IPS DF 19.7 (cell line): ENCODE measurements around the gene ADD3.
"Not testable (repeated sequence)": the region's sequence is repeated elsewhere in the genome, so short reads cannot be mapped to it uniquely, and the experiment has no call there.

Experiments used
- DNase-seq: peaks from one replicate; pipeline ENCODE4 v3.0.0-alpha.2; 2013; ENCODE audit warnings: low read depth, low spot score

ADD3 gene

DNA sequence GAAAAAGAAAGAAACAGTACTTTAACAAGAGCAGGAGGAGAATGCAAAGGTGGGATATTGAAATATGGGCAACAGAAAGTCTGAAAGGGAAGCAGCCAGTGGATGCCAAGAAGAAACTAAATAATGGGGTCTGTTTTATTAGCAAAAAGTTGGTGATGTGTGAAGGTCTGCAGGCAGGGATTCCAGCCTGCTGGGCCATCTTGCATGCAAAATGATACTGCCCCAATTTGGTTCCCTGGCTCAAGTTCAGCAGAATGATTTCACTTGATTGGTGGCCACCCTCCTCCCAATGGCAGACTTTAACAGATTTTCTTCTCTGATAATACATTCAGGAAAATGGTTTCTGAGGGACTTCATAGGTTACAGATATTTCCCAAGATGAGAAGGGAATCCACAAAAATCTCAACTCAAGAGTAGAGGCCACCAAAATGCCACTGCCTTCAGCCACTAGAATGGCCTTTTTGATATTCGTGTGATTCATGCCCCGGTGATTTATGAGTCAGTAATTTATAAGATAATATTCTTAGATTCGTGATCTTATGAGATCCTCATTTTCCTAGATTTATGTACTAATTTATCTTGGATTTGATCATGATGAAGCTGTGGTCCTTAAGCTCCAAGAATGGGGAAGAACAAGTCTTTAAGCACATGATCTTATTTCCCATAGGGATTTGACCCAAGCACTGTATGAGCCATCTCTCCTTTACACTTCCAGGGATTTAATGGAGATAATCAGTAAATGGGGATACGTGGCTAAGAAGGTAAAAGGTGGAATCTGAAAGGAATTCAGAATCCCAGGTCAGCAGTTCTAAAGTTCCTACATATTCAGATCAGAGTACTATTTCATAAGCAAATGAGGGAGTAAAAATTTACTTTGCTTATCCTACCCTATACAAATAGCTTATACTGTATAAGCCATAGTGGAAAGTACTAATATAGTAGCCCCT lies 32.3 kb upstream of the ADD3 start:
- no peak for DNase-seq

DNA sequence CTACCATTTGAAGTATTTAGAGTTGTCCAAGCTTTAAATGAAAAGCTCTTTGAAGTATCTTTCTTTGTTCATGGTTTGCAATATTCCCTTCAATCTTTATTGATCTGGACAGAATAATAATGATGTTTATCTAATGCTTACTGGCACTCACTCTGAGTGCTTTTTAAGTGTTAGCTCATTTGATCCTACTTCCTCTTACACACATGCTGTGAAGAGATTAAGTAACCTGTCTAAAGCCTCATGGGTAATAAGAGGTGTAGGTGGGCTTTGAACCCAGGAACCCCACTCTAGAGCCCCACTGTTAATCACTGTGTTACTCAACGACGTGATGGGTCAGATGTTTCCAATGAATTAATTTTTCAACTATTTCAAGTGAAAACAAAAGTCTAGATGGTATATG lies 31.1 kb upstream of the ADD3 start:
- no peak for DNase-seq

DNA sequence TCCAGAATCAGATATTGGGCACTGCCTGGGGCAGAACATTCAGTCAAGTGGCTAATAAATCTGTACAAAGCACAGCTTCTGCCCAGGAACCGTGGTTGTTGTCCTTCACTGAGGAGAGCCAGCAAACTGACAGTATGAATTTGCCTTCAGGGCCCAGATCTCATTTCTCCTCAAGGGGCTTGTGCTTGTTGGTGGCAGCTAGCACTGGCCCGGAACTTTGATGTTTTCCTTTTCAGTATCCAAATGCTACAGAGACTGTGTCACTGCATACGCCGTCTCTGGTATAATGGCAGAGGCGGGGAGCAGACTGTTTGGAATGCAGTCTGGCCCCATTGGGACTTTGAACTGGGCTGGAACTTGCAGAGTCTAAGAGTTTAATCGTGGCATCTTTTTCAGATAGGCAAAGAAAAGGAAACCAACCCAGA lies 30.4 kb upstream of the ADD3 start:
- no peak for DNase-seq

DNA sequence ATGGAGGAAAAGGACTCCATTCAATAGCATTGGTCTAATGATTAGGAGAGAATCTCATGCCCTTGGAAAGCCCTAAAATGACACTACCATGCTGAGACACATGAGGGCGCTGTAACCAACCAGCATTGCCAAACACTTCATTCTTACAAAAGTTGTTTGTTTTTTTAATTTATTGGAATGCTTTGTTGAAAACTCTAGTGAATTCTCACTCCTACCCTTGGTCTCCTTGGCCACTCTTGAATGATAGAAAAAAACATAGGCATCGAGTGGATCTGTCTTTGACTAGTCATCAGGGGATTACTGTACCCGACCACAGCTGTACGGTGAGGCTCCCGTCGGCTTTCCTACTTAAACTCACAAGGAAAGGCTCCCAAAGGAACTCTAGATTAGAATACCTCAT lies 29.3 kb upstream of the ADD3 start:
- DNase-seq, result no peak

DNA sequence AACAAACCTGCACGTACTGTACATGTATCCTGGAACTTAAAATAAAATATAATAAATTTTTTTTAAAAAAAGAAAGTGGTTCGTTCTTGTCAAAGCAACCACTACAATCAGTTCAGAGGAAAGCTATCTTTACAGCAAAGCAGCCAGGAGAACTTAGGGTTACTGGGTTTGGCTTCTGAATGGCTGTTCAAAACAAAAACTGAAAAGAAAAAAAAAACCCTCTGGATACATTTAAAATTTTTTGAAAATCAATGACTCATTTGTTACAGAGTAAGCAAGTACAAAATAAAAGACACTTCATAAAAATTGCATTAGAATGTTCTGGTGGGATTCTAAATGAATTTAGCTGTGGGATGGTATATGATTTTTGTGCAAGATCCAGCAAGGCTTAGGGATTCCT lies 28.6 kb upstream of the ADD3 start:
- no peak for DNase-seq

DNA sequence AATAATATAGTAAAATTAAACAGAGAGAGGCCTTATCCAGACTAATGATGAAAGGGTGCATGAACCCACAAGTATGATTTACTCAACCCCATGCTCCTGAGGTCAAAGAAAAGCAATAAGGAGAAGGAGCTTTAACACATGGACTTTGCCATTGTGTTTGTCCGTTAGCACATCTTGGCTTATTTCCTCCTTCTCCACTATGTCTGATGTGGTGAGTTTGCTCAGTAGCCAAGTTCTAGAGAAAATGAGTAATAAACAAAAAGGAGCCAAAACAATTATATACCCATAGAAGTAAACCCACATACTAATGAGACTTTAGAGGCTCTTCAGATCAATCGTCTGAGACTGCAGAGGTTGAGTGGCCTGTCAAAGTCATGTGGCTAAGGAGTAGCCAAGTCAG lies 26.1 kb upstream of the ADD3 start:
- no peak for DNase-seq

DNA sequence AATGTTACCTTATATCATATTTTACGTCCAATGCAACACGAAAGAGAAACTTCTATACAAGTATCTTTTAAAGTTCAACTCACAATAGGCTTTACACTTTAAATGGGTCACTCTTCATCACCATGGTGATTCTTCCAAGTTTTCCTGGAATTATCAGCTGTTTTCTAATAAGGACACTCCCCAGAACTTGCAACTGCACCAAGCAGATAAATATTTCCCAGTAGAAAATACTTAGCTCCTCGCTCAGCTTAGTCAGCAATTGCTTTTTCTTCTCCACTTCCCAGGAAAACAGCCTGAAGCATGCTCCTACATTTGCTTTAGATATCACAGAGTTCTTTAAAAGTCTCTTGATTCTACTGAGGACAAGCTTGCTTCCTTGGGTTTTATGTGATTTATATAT lies 25.7 kb upstream of the ADD3 start:
- DNase-seq, result no peak

DNA sequence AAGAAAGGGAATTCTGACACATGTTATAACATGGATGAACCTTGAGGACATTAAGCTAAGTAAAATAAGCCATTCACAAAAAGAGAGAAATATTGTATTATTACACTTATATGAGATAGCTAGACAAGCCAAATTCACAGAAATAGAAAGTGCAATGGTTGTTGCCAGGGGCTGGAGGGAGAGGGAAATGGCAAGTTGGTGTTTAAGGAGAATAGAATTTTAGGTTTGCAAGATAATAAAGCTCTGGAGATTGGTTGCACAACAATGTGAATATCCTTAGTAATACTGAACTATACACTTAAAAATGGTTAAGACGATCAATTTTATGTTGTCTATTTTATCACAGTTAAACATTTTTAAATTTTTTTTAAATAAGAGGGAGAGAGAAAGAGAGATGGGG lies 25.0 kb upstream of the ADD3 start:
- DNase-seq, result no peak

DNA sequence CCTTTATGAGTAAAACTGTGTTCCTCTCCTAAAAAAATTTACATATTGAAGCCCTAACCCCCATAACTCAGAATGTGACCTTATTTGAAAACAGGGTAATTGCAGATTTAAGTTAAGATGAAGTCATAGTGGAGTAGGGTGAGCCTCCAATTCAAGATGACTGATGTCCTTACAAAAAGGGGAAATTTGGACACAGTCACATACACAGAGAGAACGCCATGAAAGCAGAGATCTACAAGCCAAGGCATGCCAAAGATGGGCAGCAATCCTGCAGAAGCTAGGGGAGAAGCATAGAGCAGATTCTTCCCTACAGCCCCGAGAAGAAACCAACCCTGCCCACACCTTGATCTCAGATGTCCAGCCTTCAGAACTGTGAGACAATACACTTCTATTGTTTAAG lies 23.8 kb upstream of the ADD3 start:
- no peak for DNase-seq

DNA sequence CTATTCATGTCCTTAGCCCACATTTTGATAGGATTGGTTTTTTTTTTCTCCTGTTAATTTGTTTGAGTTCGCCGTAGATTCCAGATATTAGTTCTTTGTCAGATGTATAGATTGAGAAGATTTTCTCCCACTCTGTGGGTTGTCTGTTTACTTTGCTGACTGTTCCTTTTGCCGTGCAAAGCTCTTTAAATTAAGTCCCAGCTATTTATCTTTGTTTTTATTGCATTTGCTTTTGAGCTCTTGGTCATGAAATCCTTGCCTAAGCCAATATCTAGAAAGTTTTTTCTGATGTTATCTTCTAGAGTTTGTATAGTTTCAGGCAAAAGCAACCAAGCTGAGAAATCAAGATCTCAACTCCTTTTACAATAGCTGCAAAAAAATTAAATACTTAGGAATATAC lies 22.0 kb upstream of the ADD3 start:
- DNase-seq, result not testable (repeated sequence)

DNA sequence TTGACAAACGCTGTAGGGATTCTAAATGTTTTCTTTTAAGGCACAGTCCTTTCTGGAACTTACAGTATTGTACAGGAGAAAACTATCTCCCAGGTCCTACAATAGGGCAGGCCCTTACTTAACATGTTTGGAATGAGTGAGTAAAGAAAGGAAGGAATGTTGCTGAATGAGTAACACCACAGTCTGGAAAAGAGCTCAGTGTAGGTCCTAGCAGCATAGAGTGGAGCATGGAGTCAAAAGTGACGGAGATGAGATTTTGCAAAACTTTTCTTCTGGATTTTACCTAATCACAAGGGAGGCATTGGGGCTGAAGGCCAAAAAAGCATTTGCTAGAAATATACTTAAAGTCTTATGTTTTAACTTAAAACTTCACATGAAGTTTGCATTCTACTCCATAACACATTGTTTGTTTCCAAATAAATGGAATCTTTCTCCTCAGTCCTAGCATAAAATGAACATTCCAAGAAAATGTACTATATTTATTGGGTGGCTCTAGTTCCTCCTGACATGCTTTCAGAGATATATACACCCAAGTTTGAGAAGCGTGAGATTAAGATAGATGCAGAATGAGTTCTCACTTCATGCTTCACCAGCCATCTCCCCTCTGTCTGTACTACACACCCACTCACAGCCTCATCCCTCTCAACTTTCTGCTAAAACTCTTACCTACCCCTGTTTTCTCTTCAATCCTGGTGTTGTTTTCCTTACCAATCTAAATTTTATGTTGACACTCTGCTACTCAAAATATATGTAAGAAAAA lies 20.2 kb upstream of the ADD3 start:
- DNase-seq, result no peak

DNA sequence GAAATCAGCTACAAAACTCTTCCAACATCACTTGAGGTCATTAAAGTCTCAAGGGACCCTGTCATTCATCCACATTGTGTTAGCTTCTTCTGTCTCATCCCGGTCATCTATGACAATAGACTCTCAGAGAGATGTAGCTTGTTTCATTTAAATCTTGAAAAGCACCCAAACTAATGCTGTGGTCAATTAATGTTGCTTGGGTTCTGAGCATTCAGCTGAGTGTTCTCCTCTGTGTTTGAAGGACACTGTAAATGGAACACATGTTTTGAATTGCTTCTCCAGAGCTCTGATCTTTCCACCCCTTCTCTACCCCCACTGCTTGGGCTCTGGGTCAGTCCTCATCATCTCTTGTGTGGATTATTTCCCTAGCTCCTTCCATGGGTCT lies 19.6 kb upstream of the ADD3 start:
- DNase-seq, result no peak

DNA sequence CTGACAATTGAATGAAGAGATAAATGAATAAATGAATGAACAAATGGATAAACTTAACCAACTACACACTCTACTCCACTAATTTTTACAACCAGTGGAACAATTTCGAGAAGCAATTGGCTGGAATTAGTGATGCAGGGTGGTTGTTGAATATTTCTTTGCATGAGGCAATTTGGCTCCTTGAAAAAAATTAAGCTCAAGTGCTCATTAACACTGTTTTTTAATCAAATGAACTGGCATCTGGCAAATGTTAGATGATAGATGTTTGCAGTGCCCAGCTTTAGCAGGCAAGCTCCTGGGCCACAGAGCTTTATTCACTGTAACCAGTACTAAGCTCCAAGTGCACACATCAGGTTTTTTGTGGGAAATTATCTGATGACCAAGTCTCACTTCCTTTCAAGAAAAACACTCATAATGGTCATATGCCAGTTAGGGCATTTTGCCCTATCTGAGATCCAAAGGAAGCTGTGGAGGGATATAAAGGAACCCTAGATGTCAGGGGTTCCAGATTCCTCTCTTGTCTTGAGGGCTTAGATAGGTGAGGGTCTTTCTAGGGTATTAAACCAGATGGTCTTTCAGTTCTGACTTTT lies 16.4 kb upstream of the ADD3 start:
- no peak for DNase-seq

DNA sequence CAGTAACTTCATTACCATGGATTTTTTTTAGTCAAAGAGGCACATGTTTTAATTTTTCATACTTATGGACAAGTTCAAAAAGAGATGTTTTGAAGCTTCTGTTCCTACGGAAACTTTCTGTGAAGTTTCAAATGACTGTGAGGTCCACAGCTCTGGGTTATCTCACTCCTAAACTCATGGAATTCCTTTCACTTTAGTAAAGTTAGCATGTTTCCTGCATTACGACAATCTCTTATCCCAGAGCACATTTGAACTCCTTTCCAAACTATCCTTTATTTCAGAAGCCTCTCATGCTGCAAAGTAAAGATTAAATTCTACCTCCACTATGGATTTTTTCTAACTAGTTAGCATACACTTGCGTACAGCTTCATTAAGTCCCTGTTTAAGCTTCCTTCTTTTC lies 15.3 kb upstream of the ADD3 start:
- no peak for DNase-seq

DNA sequence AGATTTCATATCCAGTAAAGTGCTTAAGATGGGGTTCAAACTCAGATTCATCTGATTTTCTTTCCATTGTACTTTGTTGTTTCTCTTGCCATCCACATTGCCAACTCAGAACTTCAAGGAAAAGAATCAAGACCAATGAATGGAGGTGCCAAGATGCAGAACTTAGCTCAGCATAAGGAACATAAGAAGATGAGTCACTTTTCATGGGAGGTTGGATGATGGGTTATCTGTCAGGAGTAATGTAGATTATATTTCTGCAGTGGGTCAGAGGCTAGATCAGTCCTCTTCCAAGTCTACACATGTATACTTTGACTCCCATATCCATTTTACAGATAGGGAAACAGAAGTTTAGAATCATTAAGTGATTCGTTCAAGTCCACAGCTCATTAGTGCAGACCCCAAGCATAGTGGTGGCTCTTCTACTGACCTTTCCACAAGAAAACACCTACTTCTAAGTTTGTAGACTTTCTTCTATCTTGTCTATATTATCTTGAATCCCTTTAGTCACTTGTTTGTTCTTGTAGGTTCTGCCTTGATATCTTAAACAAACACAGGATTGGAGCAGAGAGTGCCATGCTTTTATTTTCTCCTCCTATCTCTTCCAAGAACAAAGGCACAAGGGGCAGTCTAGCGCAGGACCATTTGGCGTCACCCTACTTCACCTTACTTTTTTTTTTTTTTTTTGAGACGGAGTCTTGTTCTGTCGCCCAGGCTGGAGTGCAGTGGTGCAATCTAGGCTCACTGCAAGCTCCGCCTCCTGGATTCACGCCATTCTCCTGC lies 14.0 kb upstream of the ADD3 start:
- no peak for DNase-seq

DNA sequence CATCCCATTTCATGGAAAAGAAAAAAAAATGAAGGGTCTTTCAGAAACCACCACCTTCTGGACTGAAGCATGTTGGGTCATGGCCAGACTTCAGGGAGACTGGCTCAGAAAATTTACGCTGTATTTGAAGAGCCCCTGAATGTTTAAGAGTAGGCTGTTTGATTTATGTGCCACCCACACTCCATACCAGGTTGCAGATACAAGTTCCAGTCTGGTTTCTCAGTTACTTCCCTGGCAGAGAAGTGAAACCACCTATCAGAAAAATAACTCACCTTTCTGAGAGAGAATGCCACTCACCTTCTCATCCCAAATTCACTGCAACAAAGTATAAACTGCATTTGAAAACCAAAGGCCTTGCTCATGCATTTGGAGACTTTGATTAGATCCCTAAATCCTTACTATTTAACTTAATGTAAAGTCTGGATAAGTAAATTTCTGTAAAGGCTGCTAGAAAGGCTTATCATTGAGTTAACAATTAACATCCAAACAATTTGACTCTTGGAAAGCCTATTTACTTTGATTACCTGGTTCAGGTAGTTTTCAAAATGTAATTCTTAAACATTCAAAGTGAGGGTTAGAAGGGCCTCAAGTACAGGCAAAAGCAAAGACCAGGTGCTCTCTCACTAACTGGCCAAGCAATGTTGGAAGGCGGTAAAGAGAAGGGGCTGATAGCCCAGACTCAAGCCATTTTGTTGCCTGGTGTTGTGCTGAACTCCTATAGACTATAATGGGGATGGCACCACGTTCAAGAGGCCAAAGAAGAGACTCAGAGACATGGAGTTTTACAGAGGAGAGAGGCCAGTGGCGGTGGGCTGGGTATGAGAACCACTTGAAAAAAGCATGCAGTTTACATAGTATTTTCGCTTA lies 12.8 kb upstream of the ADD3 start:
- DNase-seq, result no peak

DNA sequence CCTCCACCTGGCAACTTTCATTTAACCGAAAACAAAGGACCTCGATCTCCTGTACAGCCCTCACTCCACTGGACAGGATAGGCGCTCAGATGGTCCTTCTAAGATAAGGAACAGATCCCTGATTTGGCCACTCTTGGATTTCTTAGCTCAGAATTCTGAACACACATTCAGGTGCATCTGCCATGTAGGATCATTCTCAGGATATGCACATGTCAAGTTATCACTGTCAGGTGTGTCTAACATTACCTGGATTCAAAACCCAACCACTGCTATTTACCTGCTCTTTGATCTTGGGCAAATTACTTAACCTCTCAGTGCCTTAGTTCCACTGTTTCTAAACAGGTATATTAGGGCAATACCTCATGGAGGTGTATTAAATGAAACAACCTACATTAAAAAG lies 12.2 kb upstream of the ADD3 start:
- DNase-seq, result no peak

DNA sequence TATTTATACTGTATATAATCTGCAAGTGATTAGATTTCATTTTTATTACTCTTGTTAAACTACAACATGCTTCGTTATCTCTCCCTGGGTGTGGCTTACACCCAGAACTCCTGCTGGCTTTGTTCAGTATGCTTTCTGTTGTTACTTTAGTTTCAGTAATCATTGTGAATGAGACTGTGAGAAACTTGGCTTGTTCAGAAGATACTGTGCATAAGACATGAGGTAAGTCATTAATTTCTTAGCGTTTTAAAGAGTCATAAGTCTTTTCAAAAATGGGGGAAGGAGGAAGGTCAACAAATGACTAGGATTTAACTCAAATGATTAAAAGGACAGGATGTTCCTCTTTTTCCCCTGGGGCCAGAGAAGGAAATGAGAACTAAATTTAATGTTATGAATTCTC lies 11.6 kb upstream of the ADD3 start:
- DNase-seq, result no peak

DNA sequence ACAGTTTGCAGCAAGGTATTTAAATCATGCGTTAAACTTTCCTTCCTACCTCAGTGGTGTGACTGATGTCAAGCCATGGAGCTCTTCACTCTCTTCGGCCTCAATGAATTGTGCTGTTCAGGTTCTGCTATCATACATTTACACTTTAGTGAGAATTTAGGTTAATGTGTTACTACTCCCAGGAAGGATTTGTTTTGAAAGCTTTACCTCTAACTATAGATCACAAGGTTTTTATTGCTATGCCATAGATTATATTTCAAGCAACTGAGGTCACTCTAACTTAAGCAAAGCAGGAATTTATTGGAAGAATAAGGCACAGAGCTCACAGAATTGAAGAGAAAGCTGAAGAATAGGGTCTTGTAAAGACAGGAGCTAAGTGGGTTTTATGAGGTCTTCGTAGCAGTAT lies 11.0 kb upstream of the ADD3 start:
- DNase-seq, result no peak

DNA sequence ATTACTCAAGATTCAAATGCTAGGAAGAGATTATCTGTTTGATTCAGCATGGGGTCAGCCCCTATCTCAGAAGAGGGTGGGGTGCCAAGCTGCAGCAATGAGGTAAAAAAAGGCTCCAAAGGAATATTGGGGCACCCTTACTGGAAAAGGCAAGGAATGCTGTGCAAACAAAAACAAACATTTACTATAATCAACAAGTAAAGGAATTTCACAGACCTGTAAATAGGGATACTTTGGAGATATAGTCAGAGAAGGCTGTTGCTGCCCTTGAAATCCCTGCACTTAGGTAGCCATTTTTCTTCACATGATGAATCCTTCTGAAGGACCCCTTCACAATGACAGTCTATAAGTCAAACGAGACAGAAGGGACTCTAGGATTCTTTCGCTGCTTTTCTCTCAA lies 10.6 kb upstream of the ADD3 start:
- DNase-seq, result no peak

DNA sequence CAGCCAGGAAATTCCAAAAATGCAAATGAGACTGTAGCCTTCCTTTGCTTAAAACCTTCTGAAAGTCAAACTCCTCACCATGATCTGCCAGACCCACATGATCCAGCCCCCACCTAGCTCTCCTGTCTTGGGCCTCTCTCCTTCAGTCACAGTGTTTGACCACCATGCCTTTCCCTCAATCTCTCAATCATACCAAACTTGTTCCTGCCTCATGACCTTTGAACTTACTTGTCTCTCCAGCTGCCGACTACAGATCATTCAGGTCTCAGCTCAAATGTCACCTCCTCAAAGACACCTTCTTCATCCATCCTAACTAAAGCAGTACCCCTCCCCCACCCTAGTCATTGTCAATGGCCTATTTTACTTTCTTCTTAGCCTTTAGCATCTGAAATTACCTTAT lies 9.3 kb upstream of the ADD3 start:
- no peak for DNase-seq
